HCT116 (cell line): Measurements from ENCODE around the gene GSTO2.

Experiments
- EZH2 ChIP-seq: fragments of 200-600 bp; sonication (generic); IDR thresholded peaks from 2 replicates; pipeline ENCODE4 v1.6.1; 2017; ENCODE audit warnings: antibody characterized with exemption, mixed run types
- EZH2phosphoT487 ChIP-seq: fragments of 200-600 bp; IDR thresholded peaks from 2 replicates; pipeline ENCODE4 v1.6.1; 2018; ENCODE audit warnings: antibody characterized with exemption, borderline replicate concordance
- POLR2AphosphoS5 ChIP-seq: IDR thresholded peaks from 2 replicates; pipeline ENCODE4 v1.6.1; 2011; ENCODE audit warnings: mild to moderate bottlenecking, low read depth, low read length, moderate library complexity
- SRF ChIP-seq: IDR thresholded peaks from 2 replicates; pipeline ENCODE4 v1.6.1; 2012; ENCODE audit warnings: low read depth
- TF ChIP-seq, protein P1 (sequence below), 3 experiments: fragments of 200-600 bp in 1 of 3; sonication (generic) in 1 of 3; IDR thresholded peaks in 2 of 3; conservative IDR thresholded peaks in 1 of 3; 2 replicates each; pipeline ENCODE4 v1.5.1; 2012 to 2017; ENCODE audit warnings: low read depth in 2 of 3, low read length in 2 of 3, antibody characterized with exemption in 1 of 3, borderline replicate concordance in 1 of 3, control low read depth in 1 of 3, mild to moderate bottlenecking in 1 of 3, mixed read lengths in 1 of 3, mixed run types in 1 of 3, moderate library complexity in 1 of 3; ENCODE audit not compliant: insufficient read depth in 1 of 3
- TF ChIP-seq, protein P2 (sequence below): IDR thresholded peaks from 2 replicates; pipeline ENCODE4 v1.6.1; 2012
- TF ChIP-seq, protein P3 (sequence below): IDR thresholded peaks from 2 replicates; pipeline ENCODE4 v1.6.1; 2011; ENCODE audit warnings: mild to moderate bottlenecking, low read length, moderate library complexity; ENCODE audit not compliant: insufficient replicate concordance; ENCODE audit errors: extremely low read depth

DNA sequence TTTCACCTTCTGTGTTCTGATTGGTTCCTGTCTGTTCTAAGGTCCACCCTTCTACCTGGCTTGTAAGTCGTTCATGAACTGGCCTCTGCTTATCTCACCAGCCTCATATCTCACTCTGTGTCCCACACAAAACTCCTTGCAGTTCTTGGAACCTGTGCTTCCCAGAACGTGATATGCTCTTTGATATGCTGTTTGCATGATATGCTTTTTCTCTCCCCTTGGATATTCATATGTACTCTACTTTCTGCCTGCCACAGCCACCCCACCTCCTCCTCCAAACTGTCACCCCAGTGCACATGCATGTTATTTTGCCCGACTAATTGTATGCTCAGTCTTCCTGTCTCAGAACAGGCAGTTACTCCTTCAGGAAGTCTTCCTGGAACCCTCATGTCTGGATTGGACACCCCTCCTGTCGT, 71.1 kb downstream of the GSTO2 start:
- TF ChIP-seq, protein P1, sequence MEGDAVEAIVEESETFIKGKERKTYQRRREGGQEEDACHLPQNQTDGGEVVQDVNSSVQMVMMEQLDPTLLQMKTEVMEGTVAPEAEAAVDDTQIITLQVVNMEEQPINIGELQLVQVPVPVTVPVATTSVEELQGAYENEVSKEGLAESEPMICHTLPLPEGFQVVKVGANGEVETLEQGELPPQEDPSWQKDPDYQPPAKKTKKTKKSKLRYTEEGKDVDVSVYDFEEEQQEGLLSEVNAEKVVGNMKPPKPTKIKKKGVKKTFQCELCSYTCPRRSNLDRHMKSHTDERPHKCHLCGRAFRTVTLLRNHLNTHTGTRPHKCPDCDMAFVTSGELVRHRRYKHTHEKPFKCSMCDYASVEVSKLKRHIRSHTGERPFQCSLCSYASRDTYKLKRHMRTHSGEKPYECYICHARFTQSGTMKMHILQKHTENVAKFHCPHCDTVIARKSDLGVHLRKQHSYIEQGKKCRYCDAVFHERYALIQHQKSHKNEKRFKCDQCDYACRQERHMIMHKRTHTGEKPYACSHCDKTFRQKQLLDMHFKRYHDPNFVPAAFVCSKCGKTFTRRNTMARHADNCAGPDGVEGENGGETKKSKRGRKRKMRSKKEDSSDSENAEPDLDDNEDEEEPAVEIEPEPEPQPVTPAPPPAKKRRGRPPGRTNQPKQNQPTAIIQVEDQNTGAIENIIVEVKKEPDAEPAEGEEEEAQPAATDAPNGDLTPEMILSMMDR (IDR thresholded peaks at IDR 0.05 in 2 of 3, conservative IDR thresholded peaks at IDR 0.05 in 1 of 3; ENCODE audit: borderline replicate concordance in 1 of 3, insufficient read depth in 1 of 3, low read depth in 2 of 3, low read length in 2 of 3) = no peak
- no peak for TF ChIP-seq POLR2AphosphoS5
- no peak for TF ChIP-seq SRF
- TF ChIP-seq EZH2 = no peak
- TF ChIP-seq EZH2phosphoT487 = no peak
- TF ChIP-seq, protein P2, sequence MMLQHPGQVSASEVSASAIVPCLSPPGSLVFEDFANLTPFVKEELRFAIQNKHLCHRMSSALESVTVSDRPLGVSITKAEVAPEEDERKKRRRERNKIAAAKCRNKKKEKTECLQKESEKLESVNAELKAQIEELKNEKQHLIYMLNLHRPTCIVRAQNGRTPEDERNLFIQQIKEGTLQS = no peak
- TF ChIP-seq, protein P3, sequence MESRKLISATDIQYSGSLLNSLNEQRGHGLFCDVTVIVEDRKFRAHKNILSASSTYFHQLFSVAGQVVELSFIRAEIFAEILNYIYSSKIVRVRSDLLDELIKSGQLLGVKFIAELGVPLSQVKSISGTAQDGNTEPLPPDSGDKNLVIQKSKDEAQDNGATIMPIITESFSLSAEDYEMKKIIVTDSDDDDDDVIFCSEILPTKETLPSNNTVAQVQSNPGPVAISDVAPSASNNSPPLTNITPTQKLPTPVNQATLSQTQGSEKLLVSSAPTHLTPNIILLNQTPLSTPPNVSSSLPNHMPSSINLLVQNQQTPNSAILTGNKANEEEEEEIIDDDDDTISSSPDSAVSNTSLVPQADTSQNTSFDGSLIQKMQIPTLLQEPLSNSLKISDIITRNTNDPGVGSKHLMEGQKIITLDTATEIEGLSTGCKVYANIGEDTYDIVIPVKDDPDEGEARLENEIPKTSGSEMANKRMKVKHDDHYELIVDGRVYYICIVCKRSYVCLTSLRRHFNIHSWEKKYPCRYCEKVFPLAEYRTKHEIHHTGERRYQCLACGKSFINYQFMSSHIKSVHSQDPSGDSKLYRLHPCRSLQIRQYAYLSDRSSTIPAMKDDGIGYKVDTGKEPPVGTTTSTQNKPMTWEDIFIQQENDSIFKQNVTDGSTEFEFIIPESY = no peak
